Caco-2 (cell line): Measurements from ENCODE around the gene HK1. TPM values are rescaled to one million over a fixed set of nuclear protein-coding genes. Genes with fewer than 3 reads are reported as not detected.

ENCODE experiments used
- BruUV-seq: library from RNA; stranded (reverse); fragments of 400-500 nt; replicated peaks from 2 replicates; lab custom pipeline; 2021; lab: Mats Ljungman, UMichigan
- CTCF ChIA-PET: fragments of 300-600 bp; sonication (Branson Sonifier 250); formaldehyde crosslinking; loops from one replicate; lab custom pipeline; 2022; ENCODE audit warnings: antibody characterized with exemption; lab: Charles Lee
- POLR2A ChIA-PET: fragments of 300-600 bp; sonication (Branson Sonifier 250); formaldehyde crosslinking; loops from one replicate; lab custom pipeline; 2022; ENCODE audit warnings: antibody characterized with exemption; lab: Charles Lee
- DNase-seq, 2 experiments: peaks; one replicate each; pipeline versions ENCODE4 v3.0.0 to v3.0.0-alpha.2; 2020 to 2022
- H3K27me3 ChIP-seq: replicated peaks from 2 replicates; pipeline ENCODE4 v1.6.0; 2011; ENCODE audit warnings: low read length; ENCODE audit not compliant: control insufficient read depth, insufficient read depth
- H3K36me3 ChIP-seq: 2 replicates; pipeline ENCODE4 v1.5.1; 2011; ENCODE audit warnings: low read length; ENCODE audit not compliant: control insufficient read depth, insufficient read depth
- H3K4me1 ChIP-seq: fragments of 250-450 bp; sonication (Bioruptor Pico); 2 replicates; pipeline ENCODE4 v1.5.1; 2020; ENCODE audit warnings: mild to moderate bottlenecking
- H3K4me3 ChIP-seq: 2 replicates; pipeline ENCODE4 v1.5.1; 2011; ENCODE audit warnings: low read depth, mild to moderate bottlenecking, control low read depth, low read length
- H3K9me3 ChIP-seq: fragments of 250-450 bp; sonication (Bioruptor Pico); 2 replicates; pipeline ENCODE4 v1.5.1; 2020; ENCODE audit warnings: mild to moderate bottlenecking, moderate library complexity
- H3K27ac Mint-ChIP-seq: one replicate; pipeline ENCODE4 v1.8.0; 2022; ENCODE audit warnings: mixed read lengths; ENCODE audit not compliant: unreplicated experiment
- H3K27me3 Mint-ChIP-seq: one replicate; pipeline ENCODE4 v1.8.0; 2022; ENCODE audit warnings: mixed read lengths; ENCODE audit not compliant: insufficient read depth, unreplicated experiment
- H3K36me3 Mint-ChIP-seq: one replicate; pipeline ENCODE4 v1.8.0; 2022; ENCODE audit warnings: mild to moderate bottlenecking, mixed read lengths; ENCODE audit not compliant: insufficient read depth, unreplicated experiment
- H3K4me1 Mint-ChIP-seq: one replicate; pipeline ENCODE4 v1.8.0; 2022; ENCODE audit warnings: low read depth, mixed read lengths; ENCODE audit not compliant: unreplicated experiment
- H3K4me3 Mint-ChIP-seq: one replicate; pipeline ENCODE4 v1.8.0; 2022; ENCODE audit warnings: mild to moderate bottlenecking, moderate library complexity, mixed read lengths; ENCODE audit not compliant: unreplicated experiment
- H3K9me3 Mint-ChIP-seq: one replicate; pipeline ENCODE4 v1.8.0; 2022; ENCODE audit warnings: mixed read lengths; ENCODE audit not compliant: unreplicated experiment
- CTCF ChIP-seq, 2 experiments: fragments of 200-600 bp in 1 of 2; IDR thresholded peaks; 1 replicate in 1 of 2; 2 replicates in 1 of 2; pipeline versions ENCODE4 v1.5.1 to v1.8.0; 2011 to 2022; ENCODE audit warnings: antibody characterized with exemption in 1 of 2, control low read depth in 1 of 2, inconsistent platforms in 1 of 2, low read depth in 1 of 2, low read length in 1 of 2, mild to moderate bottlenecking in 1 of 2, moderate library complexity in 1 of 2; ENCODE audit not compliant: insufficient read depth in 1 of 2, severe bottlenecking in 1 of 2, unreplicated experiment in 1 of 2
- intact Hi-C: fragments of 100-400 bp; cut with micrococcal nuclease; formaldehyde crosslinking; loops from one replicate; pipeline ENCODE4 v1.10.0; 2022; ENCODE audit not compliant: unreplicated experiment
- total RNA-seq: library from RNA; stranded (reverse); gene quantifications from 2 replicates; pipeline ENCODE4 v1.2.3, GENCODE V29; 2022

The HK1 gene
- total RNA-seq, 1 experiment from 2014 or later: 35.4 TPM

DNA sequence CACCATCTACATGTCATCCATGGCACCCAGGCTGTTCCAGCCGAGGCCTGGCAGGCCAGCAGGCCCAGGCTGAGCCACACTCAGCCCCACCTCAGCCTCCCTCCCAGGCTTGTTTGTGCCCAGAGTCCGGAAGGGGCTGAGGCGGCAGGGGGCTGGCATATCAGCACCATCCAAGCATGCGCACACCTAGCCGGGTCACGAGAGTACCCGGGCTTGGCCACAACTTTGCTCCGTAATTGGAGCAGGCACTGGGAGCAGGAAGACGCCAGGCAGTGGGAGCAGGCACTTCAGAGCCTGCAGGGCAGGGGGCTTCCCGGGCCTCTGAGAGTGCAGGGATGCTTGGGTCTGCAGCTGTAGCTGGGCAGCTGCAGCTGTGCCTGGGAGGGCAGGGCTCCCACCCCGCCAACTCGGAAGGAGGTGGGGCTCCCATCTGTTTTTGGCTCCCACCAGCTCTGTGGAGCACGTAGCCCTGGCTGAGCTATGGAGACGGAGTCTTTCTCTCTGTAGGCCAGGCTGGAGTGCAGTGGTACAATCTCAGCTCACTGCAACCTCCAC is 157.7 kb downstream of the HK1 start:
- no TSS peak for BruUV-seq
- Histone ChIP-seq H3K4me3 (no peak overlapping the region), H3K4me1 (peaks cover 35% of the 10 kb centered on the region), H3K27me3 (no peaks in the 10 kb centered on the region), H3K9me3 (0 out of 2 replicates have a peak, but pooled peaks cover 4% of the 10 kb centered on the region), H3K36me3 (no peaks in the 10 kb centered on the region)
- Mint-ChIP-seq H3K27ac (no peak overlapping the region), H3K27me3 (no peaks in the 10 kb centered on the region), H3K4me3 (no peak overlapping the region), H3K4me1 (peaks cover 42% of the 10 kb centered on the region), H3K36me3 (peaks cover 18% of the 10 kb centered on the region), H3K9me3 (peaks cover 7% of the 10 kb centered on the region)
- POLR2A ChIA-PET: no interaction called here
- intact Hi-C loops: no loop called here
- DNase-seq: no peak
- no peak for TF ChIP-seq CTCF (IDR thresholded peaks at IDR 0.05; ENCODE audit: insufficient read depth in 1 of 2, low read depth in 1 of 2, low read length in 1 of 2, severe bottlenecking in 1 of 2, unreplicated experiment in 1 of 2)
- CTCF ChIA-PET: no interaction called here

DNA sequence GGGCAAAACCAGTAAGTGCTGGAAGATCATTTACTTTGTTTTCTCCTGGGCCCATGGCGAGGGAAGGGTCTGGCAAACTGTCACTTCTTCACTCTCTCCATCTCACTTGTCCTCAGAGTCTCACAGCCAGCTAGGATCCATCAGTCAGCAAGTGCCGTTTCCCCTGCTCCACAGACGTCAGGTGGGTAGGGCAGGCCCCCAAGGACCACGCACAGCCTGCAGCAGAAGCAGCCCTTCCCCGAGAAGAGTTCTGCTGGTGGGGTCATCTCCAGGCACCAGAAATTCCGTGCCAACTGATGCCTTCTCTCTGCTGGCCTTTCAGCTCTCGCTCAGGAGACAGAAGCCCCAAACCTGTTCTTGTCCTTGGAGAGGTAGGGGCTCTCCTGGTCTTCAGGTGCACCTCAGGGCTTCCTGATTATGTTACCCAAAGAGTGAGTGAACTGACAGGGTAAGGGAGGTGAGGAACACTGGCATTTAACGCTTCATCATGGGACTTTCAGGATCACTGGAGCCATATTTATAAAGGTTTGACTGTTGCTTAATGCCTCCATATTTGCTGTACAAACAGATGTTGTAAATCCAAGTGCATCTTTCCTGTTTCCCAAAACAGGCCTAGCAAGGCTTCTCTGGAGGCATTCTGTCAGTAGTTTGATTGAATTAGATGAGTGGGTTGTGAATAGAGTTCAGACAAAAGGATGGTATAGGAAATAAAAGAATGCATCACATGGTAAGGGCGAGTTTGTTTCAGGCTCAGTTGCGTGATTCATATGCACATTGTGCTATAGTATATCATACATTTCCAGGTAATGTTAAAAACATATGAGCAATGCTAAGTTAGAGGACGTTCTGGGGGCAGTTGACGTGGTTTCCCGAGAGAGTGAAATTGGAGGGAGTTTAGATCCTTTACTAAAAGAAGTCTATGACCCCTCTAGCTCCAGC is 159.3 kb downstream of the HK1 start:
- Histone ChIP-seq H3K4me1 (peaks cover 35% of the 10 kb centered on the region), H3K27me3 (no peaks in the 10 kb centered on the region), H3K4me3 (no peak overlapping the region), H3K9me3 (0 out of 2 replicates have a peak, but pooled peaks cover 4% of the 10 kb centered on the region), H3K36me3 (no peaks in the 10 kb centered on the region)
- Mint-ChIP-seq H3K36me3 (peaks cover 18% of the 10 kb centered on the region), H3K27me3 (no peaks in the 10 kb centered on the region), H3K4me3 (no peak overlapping the region), H3K4me1 (peaks cover 42% of the 10 kb centered on the region), H3K27ac (peak overlapping the region; percentile 86), H3K9me3 (peaks cover 7% of the 10 kb centered on the region)
- intact Hi-C loops: loop anchor here (1.0 kb wide), 3 partner anchors 9 to 14 kb away; partner anchors contain the start of gene TSPAN15
- TF ChIP-seq CTCF (IDR thresholded peaks at IDR 0.05; ENCODE audit: insufficient read depth in 1 of 2, low read depth in 1 of 2, low read length in 1 of 2, severe bottlenecking in 1 of 2, unreplicated experiment in 1 of 2): no peak
- no peak for DNase-seq
- POLR2A ChIA-PET: interaction anchor here (0.5 to 1.6 kb wide), 4 partner anchors 10 to 67 kb away, joined by 3 to 7 read pairs (median 5); partner anchors contain the start of gene TSPAN15
- CTCF ChIA-PET: interaction anchor here (0.6 to 3.2 kb wide), 5 partner anchors 9 to 62 kb away, joined by 3 to 21 read pairs (median 5); no protein-coding TSS in a partner anchor
- no TSS peak for BruUV-seq
